SK-N-SH (cell line): ENCODE results near the gene UBASH3B. TPM values are rescaled to one million over a fixed set of nuclear protein-coding genes. Genes with fewer than 3 reads are reported as not detected.

Experiments used
- CTCF ChIA-PET: fragments of 300-600, 350-600 bp; formaldehyde crosslinking; extraction: SDS; loops from one replicate; lab custom pipeline; 2021; lab: Yijun Ruan, JAX
- POLR2A ChIA-PET: fragments of 350-600 bp; sonication (Branson Sonifier 250); formaldehyde crosslinking; extraction: SDS; loops from one replicate; lab custom pipeline; 2020; ENCODE audit warnings: antibody characterized with exemption, inconsistent platforms; lab: Yijun Ruan, JAX
- DNase-seq: peaks from one replicate; pipeline ENCODE4 v3.0.0; 2012
- H2AFZ ChIP-seq: fragments of 200-600 bp; sonication (generic); 2 replicates; pipeline ENCODE4 v1.8.1; 2016; ENCODE audit warnings: antibody characterized with exemption, mild to moderate bottlenecking, low read depth
- H3F3A ChIP-seq: fragments of 200-600 bp; sonication (generic); replicated peaks from 2 replicates; pipeline ENCODE3; 2016; ENCODE audit warnings: antibody characterized with exemption, mild to moderate bottlenecking; ENCODE audit not compliant: insufficient read depth
- H3K27ac ChIP-seq, 2 experiments: fragments of 200-500 bp in 1 of 2; fragments of 200-600 bp in 1 of 2; sonication (Bioruptor generic) in 1 of 2; sonication (generic), shearing (Covaris generic) in 1 of 2; 2 replicates each; pipeline versions ENCODE4 v1.5.1 to v1.6.1; 2014 to 2016; ENCODE audit warnings: low read depth in 2 of 2, inconsistent platforms in 1 of 2, low read length in 1 of 2, mild to moderate bottlenecking in 1 of 2, mixed read lengths in 1 of 2
- H3K27me3 ChIP-seq: fragments of 200-600 bp; sonication (generic), shearing (Covaris generic); 2 replicates; pipeline ENCODE4 v1.6.1; 2016; ENCODE audit warnings: mixed run types; ENCODE audit not compliant: insufficient read depth
- H3K36me3 ChIP-seq, 2 experiments: fragments of 200-500 bp in 1 of 2; fragments of 200-600 bp in 1 of 2; sonication (Bioruptor generic) in 1 of 2; sonication (generic) in 1 of 2; replicated peaks in 1 of 2; 2 replicates each; pipeline versions ENCODE3 to v1.5.1; 2014 to 2016; ENCODE audit warnings: low read length in 1 of 2, mild to moderate bottlenecking in 1 of 2; ENCODE audit not compliant: insufficient read depth in 2 of 2, control insufficient read depth in 1 of 2
- H3K4me1 ChIP-seq, 2 experiments: fragments of 200-500 bp in 1 of 2; fragments of 200-600 bp in 1 of 2; sonication (Bioruptor generic) in 1 of 2; sonication (generic), shearing (Covaris generic) in 1 of 2; 2 replicates each; pipeline versions ENCODE4 v1.5.1 to v1.6.1; 2014 to 2016; ENCODE audit warnings: low read depth in 1 of 2, low read length in 1 of 2, mixed run types in 1 of 2; ENCODE audit not compliant: insufficient read depth in 2 of 2, control insufficient read depth in 1 of 2
- H3K4me2 ChIP-seq: fragments of 200-600 bp; sonication (generic), shearing (Covaris generic); 2 replicates; pipeline ENCODE4 v1.6.1; 2017; ENCODE audit warnings: mixed run types
- H3K4me3 ChIP-seq, 2 experiments: fragments of 200-500 bp in 1 of 2; fragments of 200-600 bp in 1 of 2; sonication (Bioruptor generic) in 1 of 2; sonication (generic), shearing (Covaris generic) in 1 of 2; 2 replicates each; pipeline versions ENCODE4 v1.5.1 to v1.8.1; 2014 to 2016; ENCODE audit warnings: low read depth in 2 of 2, inconsistent platforms in 1 of 2, low read length in 1 of 2, mild to moderate bottlenecking in 1 of 2, mixed read lengths in 1 of 2, moderate library complexity in 1 of 2
- H3K79me2 ChIP-seq: fragments of 200-600 bp; sonication (generic); 2 replicates; pipeline ENCODE4 v1.8.1; 2017; ENCODE audit warnings: mild to moderate bottlenecking; ENCODE audit not compliant: insufficient read depth
- H3K9ac ChIP-seq: fragments of 200-600 bp; sonication (generic); 2 replicates; pipeline ENCODE4 v1.6.1; 2017; ENCODE audit warnings: mixed run types
- H3K9me2 ChIP-seq: fragments of 200-600 bp; sonication (generic); 2 replicates; pipeline ENCODE4 v1.6.1; 2017; ENCODE audit warnings: mixed run types
- H3K9me3 ChIP-seq: fragments of 200-600 bp; sonication (generic); 2 replicates; pipeline ENCODE4 v1.6.1; 2017; ENCODE audit warnings: mixed run types, mild to moderate bottlenecking, moderate library complexity
- H4K20me1 ChIP-seq: fragments of 200-600 bp; sonication (generic); 2 replicates; pipeline ENCODE4 v1.6.1; 2017; ENCODE audit warnings: mild to moderate bottlenecking, mixed run types; ENCODE audit not compliant: insufficient read depth
- CTCF ChIP-seq: fragments of 200-600 bp; sonication (generic); IDR thresholded peaks from 2 replicates; pipeline ENCODE4 v1.6.1; 2017; ENCODE audit warnings: antibody characterized with exemption, mild to moderate bottlenecking, moderate library complexity
- GABPA ChIP-seq: IDR thresholded peaks from 2 replicates; pipeline ENCODE4 v1.4.0; 2012; ENCODE audit warnings: low read depth, mild to moderate bottlenecking
- IRF3 ChIP-seq: fragments of 150-350 bp; IDR thresholded peaks from 2 replicates; pipeline ENCODE4 v1.6.1; 2016; ENCODE audit warnings: mild to moderate bottlenecking, low read depth, low read length
- MAX ChIP-seq: IDR thresholded peaks from 2 replicates; pipeline ENCODE4 v1.4.0; 2012; ENCODE audit warnings: low read depth
- MXI1 ChIP-seq: IDR thresholded peaks from 2 replicates; pipeline ENCODE4 v1.6.1; 2012; ENCODE audit warnings: mild to moderate bottlenecking, low read depth, low read length, improper control_type of control experiment
- NRF1 ChIP-seq: IDR thresholded peaks from 2 replicates; pipeline ENCODE4 v1.6.1; 2012; ENCODE audit warnings: low read depth, mild to moderate bottlenecking, low read length
- PBX3 ChIP-seq: IDR thresholded peaks from 2 replicates; pipeline ENCODE4; 2012
- SIN3A ChIP-seq: IDR thresholded peaks from 2 replicates; pipeline ENCODE4 v1.6.1; 2012; ENCODE audit warnings: low read depth, mild to moderate bottlenecking, low read length, moderate library complexity, borderline replicate concordance
- YY1 ChIP-seq: IDR thresholded peaks from 2 replicates; pipeline ENCODE4 v1.4.0; 2012; ENCODE audit warnings: low read depth, mild to moderate bottlenecking
- ZBTB33 ChIP-seq: IDR thresholded peaks from 2 replicates; pipeline ENCODE4 v1.4.0; 2012; ENCODE audit warnings: low read depth, borderline replicate concordance
- WGBS: methylation state at CpG from one replicate; pipeline ENCODE4 v1.1.6; 2017; ENCODE audit warnings: low lambda C conversion rate; 5-methylcytosine and 5-hydroxymethylcytosine counted together
- polyA plus RNA-seq, 3 experiments: library from polyadenylated mRNA; depleted of rRNA; stranded (reverse); fragments of >200 nt; gene quantifications; 2 replicates each; pipeline ENCODE4 v1.2.3, GENCODE V29; 2012

UBASH3B gene
- polyA plus RNA-seq, 1 of the 3 experiments (the other 2 are of a cell fraction), result 10.4 TPM

GRCh38 chr11:122799406-122800105 is 144.0 kb downstream of the UBASH3B start:
- Histone ChIP-seq H3K36me3 (peaks cover 6 to 51% of the 10 kb centered on the region in 2 experiments), H3K4me2 (no peak overlapping the region), H2AFZ (no peak overlapping the region), H3K4me3 (no peak overlapping the region), H3K9me2 (no peaks in the 10 kb centered on the region), H3K9me3 (no peaks in the 10 kb centered on the region), H3K27me3 (no peaks in the 10 kb centered on the region), H4K20me1 (no peaks in the 10 kb centered on the region), H3F3A (no peaks in the 10 kb centered on the region), H3K4me1 (peaks cover 0 to 20% of the 10 kb centered on the region in 2 experiments; a peak in 3 of 4 replicates), H3K9ac (no peak overlapping the region), H3K27ac (no peak overlapping the region), H3K79me2 (no peaks in the 10 kb centered on the region)
- 100% methylated on average over 4 of the region's 4 CpGs for WGBS
- CTCF ChIA-PET, result interaction anchor here (1.3 kb wide), 1 partner anchor 11 kb away, joined by 3 read pairs; no protein-coding TSS in a partner anchor
- TF ChIP-seq NRF1 (no peak), GABPA (no peak), MAX (no peak), YY1 (no peak), ZBTB33 (no peak), MXI1 (no peak), PBX3 (no peak), SIN3A (no peak), CTCF (no peak), IRF3 (no peak)
- POLR2A ChIA-PET, result no interaction called here
- no peak for DNase-seq
